GM23338 (cell line): ENCODE results near the gene RPS6KA5. TPM values are rescaled to one million over a fixed set of nuclear protein-coding genes. Genes with fewer than 3 reads are reported as not detected.

Source experiments
- ATAC-seq: fragments of 200-7000 bp; cut with Tn5 transposase; 3 replicates; pipeline ENCODE4 v1.9.1; 2020
- DNase-seq: peaks from one replicate; pipeline ENCODE4 v3.0.0-alpha.2; 2015; ENCODE audit warnings: low spot score
- H2AFZ ChIP-seq: fragments of 200-600 bp; sonication (generic); 2 replicates; pipeline ENCODE4 v1.8.0; 2016; ENCODE audit warnings: antibody characterized with exemption, mild to moderate bottlenecking, moderate library complexity
- H3F3A ChIP-seq: fragments of 200-600 bp; sonication (generic); replicated peaks from 2 replicates; pipeline ENCODE4 v1.8.0; 2017; ENCODE audit warnings: antibody characterized with exemption, mixed run types, low read depth
- H3K27ac ChIP-seq: fragments of 200-600 bp; sonication (generic); 2 replicates; pipeline ENCODE4 v1.6.1; 2016; ENCODE audit warnings: low read depth
- H3K27me3 ChIP-seq: fragments of 200-600 bp; sonication (generic); 2 replicates; pipeline ENCODE4 v1.8.0; 2016; ENCODE audit warnings: mild to moderate bottlenecking, mixed run types, moderate library complexity; ENCODE audit not compliant: insufficient read depth
- H3K36me3 ChIP-seq: fragments of 200-600 bp; sonication (generic); 2 replicates; pipeline ENCODE4 v1.8.0; 2016; ENCODE audit warnings: mild to moderate bottlenecking; ENCODE audit not compliant: insufficient read depth
- H3K4me1 ChIP-seq: fragments of 200-600 bp; sonication (generic); 2 replicates; pipeline ENCODE4 v1.8.0; 2016; ENCODE audit warnings: mild to moderate bottlenecking, moderate library complexity; ENCODE audit not compliant: insufficient read depth
- H3K4me2 ChIP-seq: fragments of 200-600 bp; sonication (generic); 2 replicates; pipeline ENCODE4 v1.7.1; 2017; ENCODE audit warnings: mixed run types
- H3K4me3 ChIP-seq: fragments of 200-600 bp; sonication (generic); 2 replicates; pipeline ENCODE4 v1.6.1; 2016; ENCODE audit warnings: mixed run types
- H3K79me2 ChIP-seq: fragments of 200-600 bp; sonication (generic); replicated peaks from 2 replicates; pipeline ENCODE4 v1.8.0; 2017; ENCODE audit warnings: mild to moderate bottlenecking; ENCODE audit not compliant: insufficient read depth
- H3K9me2 ChIP-seq: fragments of 200-600 bp; sonication (generic); 2 replicates; pipeline ENCODE4 v1.8.0; 2017; ENCODE audit not compliant: insufficient read depth
- H4K20me1 ChIP-seq: fragments of 200-600 bp; sonication (generic); replicated peaks from 2 replicates; pipeline ENCODE4 v1.8.0; 2017; ENCODE audit warnings: mild to moderate bottlenecking; ENCODE audit not compliant: insufficient read depth
- H3K27ac Mint-ChIP-seq: 2 replicates; pipeline ENCODE4 v1.8.0; 2020; ENCODE audit warnings: inconsistent platforms, mild to moderate bottlenecking, moderate library complexity, mixed read lengths
- H3K27me3 Mint-ChIP-seq: 3 replicates; pipeline ENCODE4 v1.8.0; 2022; ENCODE audit warnings: low read depth, mild to moderate bottlenecking, moderate library complexity, mixed read lengths, inconsistent platforms; ENCODE audit not compliant: insufficient read depth, poor library complexity
- H3K36me3 Mint-ChIP-seq: 3 replicates; pipeline ENCODE4 v1.8.0; 2021; ENCODE audit warnings: low read depth, mild to moderate bottlenecking, inconsistent platforms, moderate library complexity, mixed read lengths
- H3K4me1 Mint-ChIP-seq: 3 replicates; pipeline ENCODE4 v1.8.0; 2020; ENCODE audit warnings: mild to moderate bottlenecking, inconsistent platforms, mixed read lengths
- H3K4me3 Mint-ChIP-seq: 3 replicates; pipeline ENCODE4 v1.8.0; 2021; ENCODE audit warnings: moderate library complexity, mild to moderate bottlenecking, inconsistent platforms, mixed read lengths
- H3K9me3 Mint-ChIP-seq: 3 replicates; pipeline ENCODE4 v1.8.0; 2020; ENCODE audit warnings: moderate library complexity, mild to moderate bottlenecking, inconsistent platforms, mixed read lengths
- CREB1 ChIP-seq: fragments of 250-450 bp; sonication (Bioruptor Pico); IDR thresholded peaks from 2 replicates; pipeline ENCODE4 v1.5.0; 2020; ENCODE audit warnings: low read depth, mild to moderate bottlenecking, moderate library complexity
- EZH2 ChIP-seq: fragments of 200-600 bp; sonication (generic); IDR thresholded peaks from one replicate; pipeline ENCODE4 v1.8.0; 2017; ENCODE audit warnings: antibody characterized with exemption, mild to moderate bottlenecking, low read depth; ENCODE audit not compliant: unreplicated experiment
- EZH2phosphoT487 ChIP-seq: fragments of 200-600 bp; sonication (generic); IDR thresholded peaks from one replicate; pipeline ENCODE4 v1.8.1; 2018; ENCODE audit warnings: antibody characterized with exemption; ENCODE audit not compliant: unreplicated experiment
- JUNB ChIP-seq: IDR thresholded peaks from one replicate; pipeline ENCODE4 v1.6.1; 2016; ENCODE audit warnings: antibody characterized with exemption; ENCODE audit not compliant: unreplicated experiment
- NANOG ChIP-seq: IDR thresholded peaks from 2 replicates; pipeline ENCODE4 v1.6.1; 2016; ENCODE audit warnings: antibody characterized with exemption, borderline replicate concordance
- POLR2AphosphoS5 ChIP-seq: IDR thresholded peaks from 2 replicates; pipeline ENCODE4 v1.6.1; 2016; ENCODE audit warnings: antibody characterized with exemption, low read depth
- STAT1 ChIP-seq: IDR thresholded peaks from one replicate; pipeline ENCODE4 v1.6.1; 2016; ENCODE audit warnings: antibody characterized with exemption; ENCODE audit not compliant: unreplicated experiment
- ZNF114 ChIP-seq: fragments of 250-450 bp; sonication (Bioruptor Pico); IDR thresholded peaks from 2 replicates; pipeline ENCODE4 v1.5.0; 2020; ENCODE audit warnings: mild to moderate bottlenecking, moderate library complexity
- ZNF331 ChIP-seq: fragments of 250-450 bp; sonication (Bioruptor Pico); IDR thresholded peaks from 2 replicates; pipeline ENCODE4 v1.5.0; 2020; ENCODE audit warnings: low read depth, mild to moderate bottlenecking, moderate library complexity
- polyA plus RNA-seq: library from polyadenylated mRNA; unstranded; fragments of >200 nt; fragmentation: Nextera tagmentation; extraction: Ambion mirVana; gene quantifications from 2 replicates; pipeline ENCODE4 v1.2.1, GENCODE V29; 2016
- total RNA-seq: library from RNA; depleted of rRNA; stranded (reverse); fragments of >200 nt; shearing (Covaris generic); gene quantifications from 2 replicates; pipeline ENCODE4 v1.2.3, GENCODE V29; 2014
- TF ChIP-seq, protein P1 (sequence below), 2 experiments: fragments of 200-600 bp in 1 of 2; sonication (generic) in 1 of 2; conservative IDR thresholded peaks; 2 replicates each; pipeline versions ENCODE4 v1.5.1 to v1.6.1; 2016 to 2017; ENCODE audit warnings: antibody characterized with exemption in 2 of 2, low read depth in 2 of 2, mild to moderate bottlenecking in 2 of 2, moderate library complexity in 1 of 2
- TF ChIP-seq, protein P2 (sequence below): fragments of 250-450 bp; sonication (Bioruptor Pico); IDR thresholded peaks from 2 replicates; pipeline ENCODE4 v1.5.0; 2020; ENCODE audit warnings: mild to moderate bottlenecking, moderate library complexity
- TF ChIP-seq, protein P3 (sequence below): IDR thresholded peaks from 2 replicates; pipeline ENCODE4 v1.6.1; 2016; ENCODE audit warnings: antibody characterized with exemption

RPS6KA5 gene
- total and polyA plus RNA-seq, 2 experiments from 2014 or later = 2.1 to 2.4 TPM

DNA sequence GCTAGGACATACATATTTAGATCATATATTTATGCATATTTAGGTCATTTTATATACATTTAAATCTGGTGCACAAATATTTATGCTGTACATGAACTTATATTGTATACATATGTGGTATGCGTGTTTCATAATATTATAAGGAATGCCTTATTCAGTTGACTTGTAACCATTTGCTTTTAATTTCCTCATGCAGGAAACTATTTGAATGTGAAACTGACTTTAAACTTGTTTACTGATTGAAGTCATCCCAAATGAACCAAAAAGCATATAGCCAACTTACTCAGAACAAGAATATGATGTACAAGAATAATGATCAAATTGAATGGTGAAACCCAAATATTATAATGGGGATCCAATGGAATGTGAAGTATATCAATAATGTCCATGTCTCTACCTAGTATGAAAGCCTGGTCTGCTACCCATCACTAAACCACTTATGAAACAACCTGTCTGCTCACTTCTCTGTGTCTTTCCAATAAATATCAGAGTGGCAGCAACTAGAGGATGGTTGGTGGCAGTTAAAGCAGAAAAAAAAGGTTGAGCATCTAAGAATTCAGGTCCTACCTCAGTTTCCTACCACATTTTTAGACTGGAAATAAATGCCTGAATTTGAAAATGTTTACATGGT lies 38.3 kb downstream of the RPS6KA5 start:
- no peak overlapping the region for H3K4me3 Mint-ChIP-seq
- Histone ChIP-seq H3K79me2 (no peaks in the 10 kb centered on the region), H2AFZ (no peak overlapping the region), H3K4me3 (no peak overlapping the region), H3K27ac (no peak overlapping the region), H3K9me2 (no peaks in the 10 kb centered on the region), H3F3A (no peaks in the 10 kb centered on the region), H4K20me1 (no peaks in the 10 kb centered on the region; the same call in 1 of the 2 replicates), H3K4me1 (no peaks in the 10 kb centered on the region), H3K27me3 (no peaks in the 10 kb centered on the region), H3K36me3 (no peaks in the 10 kb centered on the region), H3K4me2 (no peak overlapping the region)
- no peaks in the 10 kb centered on the region for H3K9me3 Mint-ChIP-seq
- H3K27ac Mint-ChIP-seq = no peak overlapping the region
- H3K27me3 Mint-ChIP-seq = no peaks in the 10 kb centered on the region
- H3K36me3 Mint-ChIP-seq = no peaks in the 10 kb centered on the region
- ATAC-seq (no peak), DNase-seq (no peak)
- TF ChIP-seq STAT1 = no peak
- TF ChIP-seq EZH2phosphoT487 = no peak
- no peak for TF ChIP-seq POLR2AphosphoS5
- no peak for TF ChIP-seq EZH2
- no peak for TF ChIP-seq ZNF331 (CRISPR knock-in tag)
- no peaks in the 10 kb centered on the region for H3K4me1 Mint-ChIP-seq

DNA sequence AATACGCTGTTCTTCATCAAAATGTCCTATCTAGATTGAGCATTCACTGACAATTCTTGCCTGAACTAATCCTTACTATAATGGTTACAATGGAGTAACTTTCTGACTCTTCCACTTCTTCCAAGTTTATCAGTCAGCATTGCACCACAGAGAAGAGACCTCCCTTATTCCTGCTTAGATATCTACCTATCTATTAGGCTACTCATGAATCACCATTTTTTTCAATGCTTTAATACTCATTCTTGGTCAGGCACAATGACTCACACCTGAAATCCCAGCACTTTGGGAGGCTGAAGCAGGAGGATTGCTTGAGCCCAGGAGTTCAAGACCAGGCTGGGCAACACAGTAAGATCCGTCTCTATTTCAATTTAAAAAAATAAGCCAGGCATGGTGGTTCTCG lies 39.3 kb downstream of the RPS6KA5 start:
- Histone ChIP-seq H3K36me3 (no peaks in the 10 kb centered on the region), H3K27me3 (no peaks in the 10 kb centered on the region), H3K4me3 (no peak overlapping the region), H3F3A (no peaks in the 10 kb centered on the region), H3K4me1 (no peaks in the 10 kb centered on the region), H3K79me2 (no peaks in the 10 kb centered on the region), H3K27ac (no peak overlapping the region), H2AFZ (no peak overlapping the region), H4K20me1 (no peaks in the 10 kb centered on the region; the same call in 1 of the 2 replicates), H3K4me2 (no peak overlapping the region), H3K9me2 (no peaks in the 10 kb centered on the region)
- ATAC-seq (no peak), DNase-seq (no peak)
- Mint-ChIP-seq H3K27me3 (no peaks in the 10 kb centered on the region), H3K4me1 (no peaks in the 10 kb centered on the region), H3K36me3 (no peaks in the 10 kb centered on the region), H3K9me3 (no peaks in the 10 kb centered on the region), H3K4me3 (no peak overlapping the region), H3K27ac (no peak overlapping the region)
- TF ChIP-seq JUNB = no peak
- TF ChIP-seq EZH2 = no peak
- TF ChIP-seq, protein P1, sequence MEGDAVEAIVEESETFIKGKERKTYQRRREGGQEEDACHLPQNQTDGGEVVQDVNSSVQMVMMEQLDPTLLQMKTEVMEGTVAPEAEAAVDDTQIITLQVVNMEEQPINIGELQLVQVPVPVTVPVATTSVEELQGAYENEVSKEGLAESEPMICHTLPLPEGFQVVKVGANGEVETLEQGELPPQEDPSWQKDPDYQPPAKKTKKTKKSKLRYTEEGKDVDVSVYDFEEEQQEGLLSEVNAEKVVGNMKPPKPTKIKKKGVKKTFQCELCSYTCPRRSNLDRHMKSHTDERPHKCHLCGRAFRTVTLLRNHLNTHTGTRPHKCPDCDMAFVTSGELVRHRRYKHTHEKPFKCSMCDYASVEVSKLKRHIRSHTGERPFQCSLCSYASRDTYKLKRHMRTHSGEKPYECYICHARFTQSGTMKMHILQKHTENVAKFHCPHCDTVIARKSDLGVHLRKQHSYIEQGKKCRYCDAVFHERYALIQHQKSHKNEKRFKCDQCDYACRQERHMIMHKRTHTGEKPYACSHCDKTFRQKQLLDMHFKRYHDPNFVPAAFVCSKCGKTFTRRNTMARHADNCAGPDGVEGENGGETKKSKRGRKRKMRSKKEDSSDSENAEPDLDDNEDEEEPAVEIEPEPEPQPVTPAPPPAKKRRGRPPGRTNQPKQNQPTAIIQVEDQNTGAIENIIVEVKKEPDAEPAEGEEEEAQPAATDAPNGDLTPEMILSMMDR (conservative IDR thresholded peaks at IDR 0.05; ENCODE audit: low read depth in 2 of 2) = no peak
- TF ChIP-seq CREB1 = no peak
- TF ChIP-seq, protein P2, sequence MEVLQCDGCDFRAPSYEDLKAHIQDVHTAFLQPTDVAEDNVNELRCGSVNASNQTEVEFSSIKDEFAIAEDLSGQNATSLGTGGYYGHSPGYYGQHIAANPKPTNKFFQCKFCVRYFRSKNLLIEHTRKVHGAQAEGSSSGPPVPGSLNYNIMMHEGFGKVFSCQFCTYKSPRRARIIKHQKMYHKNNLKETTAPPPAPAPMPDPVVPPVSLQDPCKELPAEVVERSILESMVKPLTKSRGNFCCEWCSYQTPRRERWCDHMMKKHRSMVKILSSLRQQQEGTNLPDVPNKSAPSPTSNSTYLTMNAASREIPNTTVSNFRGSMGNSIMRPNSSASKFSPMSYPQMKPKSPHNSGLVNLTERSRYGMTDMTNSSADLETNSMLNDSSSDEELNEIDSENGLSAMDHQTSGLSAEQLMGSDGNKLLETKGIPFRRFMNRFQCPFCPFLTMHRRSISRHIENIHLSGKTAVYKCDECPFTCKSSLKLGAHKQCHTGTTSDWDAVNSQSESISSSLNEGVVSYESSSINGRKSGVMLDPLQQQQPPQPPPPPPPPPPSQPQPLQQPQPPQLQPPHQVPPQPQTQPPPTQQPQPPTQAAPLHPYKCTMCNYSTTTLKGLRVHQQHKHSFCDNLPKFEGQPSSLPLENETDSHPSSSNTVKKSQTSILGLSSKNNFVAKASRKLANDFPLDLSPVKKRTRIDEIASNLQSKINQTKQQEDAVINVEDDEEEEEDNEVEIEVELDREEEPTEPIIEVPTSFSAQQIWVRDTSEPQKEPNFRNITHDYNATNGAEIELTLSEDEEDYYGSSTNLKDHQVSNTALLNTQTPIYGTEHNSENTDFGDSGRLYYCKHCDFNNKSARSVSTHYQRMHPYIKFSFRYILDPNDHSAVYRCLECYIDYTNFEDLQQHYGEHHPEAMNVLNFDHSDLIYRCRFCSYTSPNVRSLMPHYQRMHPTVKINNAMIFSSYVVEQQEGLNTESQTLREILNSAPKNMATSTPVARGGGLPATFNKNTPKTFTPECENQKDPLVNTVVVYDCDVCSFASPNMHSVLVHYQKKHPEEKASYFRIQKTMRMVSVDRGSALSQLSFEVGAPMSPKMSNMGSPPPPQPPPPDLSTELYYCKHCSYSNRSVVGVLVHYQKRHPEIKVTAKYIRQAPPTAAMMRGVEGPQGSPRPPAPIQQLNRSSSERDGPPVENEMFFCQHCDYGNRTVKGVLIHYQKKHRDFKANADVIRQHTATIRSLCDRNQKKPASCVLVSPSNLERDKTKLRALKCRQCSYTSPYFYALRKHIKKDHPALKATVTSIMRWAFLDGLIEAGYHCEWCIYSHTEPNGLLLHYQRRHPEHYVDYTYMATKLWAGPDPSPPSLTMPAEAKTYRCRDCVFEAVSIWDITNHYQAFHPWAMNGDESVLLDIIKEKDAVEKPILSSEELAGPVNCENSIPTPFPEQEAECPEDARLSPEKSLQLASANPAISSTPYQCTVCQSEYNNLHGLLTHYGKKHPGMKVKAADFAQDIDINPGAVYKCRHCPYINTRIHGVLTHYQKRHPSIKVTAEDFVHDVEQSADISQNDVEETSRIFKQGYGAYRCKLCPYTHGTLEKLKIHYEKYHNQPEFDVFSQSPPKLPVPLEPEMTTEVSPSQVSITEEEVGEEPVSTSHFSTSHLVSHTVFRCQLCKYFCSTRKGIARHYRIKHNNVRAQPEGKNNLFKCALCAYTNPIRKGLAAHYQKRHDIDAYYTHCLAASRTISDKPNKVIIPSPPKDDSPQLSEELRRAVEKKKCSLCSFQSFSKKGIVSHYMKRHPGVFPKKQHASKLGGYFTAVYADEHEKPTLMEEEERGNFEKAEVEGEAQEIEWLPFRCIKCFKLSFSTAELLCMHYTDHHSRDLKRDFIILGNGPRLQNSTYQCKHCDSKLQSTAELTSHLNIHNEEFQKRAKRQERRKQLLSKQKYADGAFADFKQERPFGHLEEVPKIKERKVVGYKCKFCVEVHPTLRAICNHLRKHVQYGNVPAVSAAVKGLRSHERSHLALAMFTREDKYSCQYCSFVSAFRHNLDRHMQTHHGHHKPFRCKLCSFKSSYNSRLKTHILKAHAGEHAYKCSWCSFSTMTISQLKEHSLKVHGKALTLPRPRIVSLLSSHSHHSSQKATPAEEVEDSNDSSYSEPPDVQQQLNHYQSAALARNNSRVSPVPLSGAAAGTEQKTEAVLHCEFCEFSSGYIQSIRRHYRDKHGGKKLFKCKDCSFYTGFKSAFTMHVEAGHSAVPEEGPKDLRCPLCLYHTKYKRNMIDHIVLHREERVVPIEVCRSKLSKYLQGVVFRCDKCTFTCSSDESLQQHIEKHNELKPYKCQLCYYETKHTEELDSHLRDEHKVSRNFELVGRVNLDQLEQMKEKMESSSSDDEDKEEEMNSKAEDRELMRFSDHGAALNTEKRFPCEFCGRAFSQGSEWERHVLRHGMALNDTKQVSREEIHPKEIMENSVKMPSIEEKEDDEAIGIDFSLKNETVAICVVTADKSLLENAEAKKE (CRISPR knock-in tag) = no peak
- TF ChIP-seq, protein P3, sequence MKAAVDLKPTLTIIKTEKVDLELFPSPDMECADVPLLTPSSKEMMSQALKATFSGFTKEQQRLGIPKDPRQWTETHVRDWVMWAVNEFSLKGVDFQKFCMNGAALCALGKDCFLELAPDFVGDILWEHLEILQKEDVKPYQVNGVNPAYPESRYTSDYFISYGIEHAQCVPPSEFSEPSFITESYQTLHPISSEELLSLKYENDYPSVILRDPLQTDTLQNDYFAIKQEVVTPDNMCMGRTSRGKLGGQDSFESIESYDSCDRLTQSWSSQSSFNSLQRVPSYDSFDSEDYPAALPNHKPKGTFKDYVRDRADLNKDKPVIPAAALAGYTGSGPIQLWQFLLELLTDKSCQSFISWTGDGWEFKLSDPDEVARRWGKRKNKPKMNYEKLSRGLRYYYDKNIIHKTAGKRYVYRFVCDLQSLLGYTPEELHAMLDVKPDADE = no peak
- no peak for TF ChIP-seq STAT1
- TF ChIP-seq NANOG = no peak
- no peak for TF ChIP-seq POLR2AphosphoS5
- no peak for TF ChIP-seq ZNF331 (CRISPR knock-in tag)
- TF ChIP-seq ZNF114 = no peak
